Measurements from ENCODE around the gene SLC4A8. TPM values are rescaled to one million over a fixed set of nuclear protein-coding genes. Genes with fewer than 3 reads are reported as not detected.

Gene SLC4A8
- total RNA-seq, 1 experiment from 2014 or later: 62.7 TPM

DNA sequence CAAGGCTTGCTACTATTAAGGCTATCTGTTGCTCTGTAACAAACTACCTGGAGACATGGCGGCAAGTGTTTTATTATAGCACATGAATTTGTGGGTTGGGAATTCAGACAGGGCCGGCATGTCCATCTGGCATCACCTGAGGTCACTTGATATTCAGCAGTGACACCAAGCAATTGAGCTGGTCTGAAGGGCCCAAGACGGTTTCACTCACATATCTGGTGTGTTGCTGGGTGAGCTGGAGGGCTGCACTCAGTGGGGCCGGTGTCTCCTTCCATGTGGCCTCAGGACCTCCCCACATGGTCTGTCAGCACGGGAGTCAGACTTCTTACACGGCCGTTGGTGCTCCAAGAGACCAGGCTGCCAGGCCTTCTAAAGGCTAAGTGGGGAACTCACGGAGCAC is 114.0 kb downstream of the SLC4A8 start:
- no peak overlapping the region for H3K4me3 ChIP-seq (ENCODE audit: low read depth, low read length)
- no peak for DNase-seq
- H3K27ac Mint-ChIP-seq (ENCODE audit: unreplicated experiment): no peak overlapping the region
- no peaks in the 10 kb centered on the region for H3K36me3 ChIP-seq (ENCODE audit: control insufficient read depth, insufficient read depth, low read length)
- no peaks in the 10 kb centered on the region for H3K27me3 ChIP-seq (replicated peaks; ENCODE audit: control insufficient read depth, insufficient read depth, low read length)
- H3K36me3 Mint-ChIP-seq (ENCODE audit: insufficient read depth, unreplicated experiment): no peaks in the 10 kb centered on the region
- H3K9me3 Mint-ChIP-seq (ENCODE audit: unreplicated experiment): no peaks in the 10 kb centered on the region
- POLR2A ChIA-PET: interaction anchor here (0.6 kb wide), 1 partner anchor 147 kb away, joined by 4 read pairs; no protein-coding TSS in a partner anchor
- BruUV-seq (replicated peaks): no TSS peak
- no peaks in the 10 kb centered on the region for H3K27me3 Mint-ChIP-seq (ENCODE audit: insufficient read depth, unreplicated experiment)
- CTCF ChIA-PET: interaction anchor here (1.2 kb wide), 1 partner anchor 109 kb away, joined by 3 read pairs; no protein-coding TSS in a partner anchor
- H3K4me1 Mint-ChIP-seq (ENCODE audit: low read depth, unreplicated experiment): peaks cover 7% of the 10 kb centered on the region
- H3K4me1 ChIP-seq: no peaks in the 10 kb centered on the region
- H3K4me3 Mint-ChIP-seq (ENCODE audit: unreplicated experiment): no peak overlapping the region
- intact Hi-C loops (cut with micrococcal nuclease; ENCODE audit: unreplicated experiment): no loop called here
- TF ChIP-seq, protein P1, sequence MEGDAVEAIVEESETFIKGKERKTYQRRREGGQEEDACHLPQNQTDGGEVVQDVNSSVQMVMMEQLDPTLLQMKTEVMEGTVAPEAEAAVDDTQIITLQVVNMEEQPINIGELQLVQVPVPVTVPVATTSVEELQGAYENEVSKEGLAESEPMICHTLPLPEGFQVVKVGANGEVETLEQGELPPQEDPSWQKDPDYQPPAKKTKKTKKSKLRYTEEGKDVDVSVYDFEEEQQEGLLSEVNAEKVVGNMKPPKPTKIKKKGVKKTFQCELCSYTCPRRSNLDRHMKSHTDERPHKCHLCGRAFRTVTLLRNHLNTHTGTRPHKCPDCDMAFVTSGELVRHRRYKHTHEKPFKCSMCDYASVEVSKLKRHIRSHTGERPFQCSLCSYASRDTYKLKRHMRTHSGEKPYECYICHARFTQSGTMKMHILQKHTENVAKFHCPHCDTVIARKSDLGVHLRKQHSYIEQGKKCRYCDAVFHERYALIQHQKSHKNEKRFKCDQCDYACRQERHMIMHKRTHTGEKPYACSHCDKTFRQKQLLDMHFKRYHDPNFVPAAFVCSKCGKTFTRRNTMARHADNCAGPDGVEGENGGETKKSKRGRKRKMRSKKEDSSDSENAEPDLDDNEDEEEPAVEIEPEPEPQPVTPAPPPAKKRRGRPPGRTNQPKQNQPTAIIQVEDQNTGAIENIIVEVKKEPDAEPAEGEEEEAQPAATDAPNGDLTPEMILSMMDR (IDR thresholded peaks at IDR 0.05; ENCODE audit: insufficient read depth in 1 of 2, low read depth in 1 of 2, low read length in 1 of 2, severe bottlenecking in 1 of 2, unreplicated experiment in 1 of 2): no peak
- no peaks in the 10 kb centered on the region for H3K9me3 ChIP-seq

DNA sequence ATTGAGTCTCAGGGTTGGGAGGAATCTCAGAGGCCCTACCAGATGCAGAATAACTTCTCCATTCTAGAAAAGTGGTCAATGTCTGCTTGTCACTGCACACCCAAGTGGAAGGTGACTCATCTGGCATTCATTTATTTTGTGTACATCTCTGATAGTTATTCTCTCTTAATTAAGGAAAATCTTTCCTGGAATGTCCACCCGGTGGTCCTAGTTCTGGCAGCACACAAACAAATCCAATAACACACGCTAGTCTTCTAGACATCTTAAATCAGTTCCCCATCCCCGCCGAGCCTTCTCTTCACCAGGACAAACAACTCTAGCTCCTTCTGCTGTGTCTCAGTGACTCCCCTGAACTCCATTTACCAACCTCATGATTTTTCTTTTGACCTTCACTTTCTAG is 116.4 kb downstream of the SLC4A8 start:
- Histone ChIP-seq H3K4me3 (ENCODE audit: low read depth, low read length) (no peak overlapping the region), H3K36me3 (ENCODE audit: control insufficient read depth, insufficient read depth, low read length) (no peaks in the 10 kb centered on the region), H3K27me3 (replicated peaks; ENCODE audit: control insufficient read depth, insufficient read depth, low read length) (no peaks in the 10 kb centered on the region), H3K9me3 (no peaks in the 10 kb centered on the region), H3K4me1 (no peaks in the 10 kb centered on the region)
- Mint-ChIP-seq H3K36me3 (ENCODE audit: insufficient read depth, unreplicated experiment) (no peaks in the 10 kb centered on the region), H3K9me3 (ENCODE audit: unreplicated experiment) (no peaks in the 10 kb centered on the region), H3K4me1 (ENCODE audit: low read depth, unreplicated experiment) (no peaks in the 10 kb centered on the region), H3K4me3 (ENCODE audit: unreplicated experiment) (no peak overlapping the region), H3K27me3 (ENCODE audit: insufficient read depth, unreplicated experiment) (no peaks in the 10 kb centered on the region), H3K27ac (ENCODE audit: unreplicated experiment) (no peak overlapping the region)
- TF ChIP-seq, protein P1 (IDR thresholded peaks at IDR 0.05; ENCODE audit: insufficient read depth in 1 of 2, low read depth in 1 of 2, low read length in 1 of 2, severe bottlenecking in 1 of 2, unreplicated experiment in 1 of 2): no peak
- BruUV-seq (replicated peaks): no TSS peak
- no peak for DNase-seq
- intact Hi-C loops (cut with micrococcal nuclease; ENCODE audit: unreplicated experiment): no loop called here
- ChIA-PET POLR2A (no interaction called here), CTCF (no interaction called here)

DNA sequence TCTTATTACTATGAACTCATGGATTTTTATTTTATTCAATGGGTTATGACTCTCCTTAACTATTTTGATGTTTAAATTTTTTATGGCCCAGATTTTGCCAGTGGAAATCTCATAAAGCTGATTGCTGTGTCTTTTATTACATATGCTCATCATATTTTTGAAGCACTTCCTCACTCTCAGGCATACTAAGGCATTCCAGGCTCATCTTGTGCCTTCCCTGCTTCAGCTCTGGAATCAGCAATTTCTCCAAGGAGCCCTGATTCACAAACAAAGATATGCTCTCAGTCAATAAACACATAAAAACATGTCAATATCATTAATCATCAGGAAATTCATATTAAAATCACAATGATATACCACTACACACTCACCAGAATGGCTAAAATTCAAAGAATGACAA is 121.5 kb downstream of the SLC4A8 start:
- Histone ChIP-seq H3K36me3 (ENCODE audit: control insufficient read depth, insufficient read depth, low read length) (no peaks in the 10 kb centered on the region), H3K27me3 (replicated peaks; ENCODE audit: control insufficient read depth, insufficient read depth, low read length) (no peaks in the 10 kb centered on the region), H3K4me3 (ENCODE audit: low read depth, low read length) (no peak overlapping the region), H3K4me1 (no peaks in the 10 kb centered on the region), H3K9me3 (no peaks in the 10 kb centered on the region)
- Mint-ChIP-seq H3K27me3 (ENCODE audit: insufficient read depth, unreplicated experiment) (no peaks in the 10 kb centered on the region), H3K36me3 (ENCODE audit: insufficient read depth, unreplicated experiment) (no peaks in the 10 kb centered on the region), H3K4me3 (ENCODE audit: unreplicated experiment) (no peak overlapping the region), H3K9me3 (ENCODE audit: unreplicated experiment) (no peaks in the 10 kb centered on the region), H3K27ac (ENCODE audit: unreplicated experiment) (no peak overlapping the region), H3K4me1 (ENCODE audit: low read depth, unreplicated experiment) (no peaks in the 10 kb centered on the region)
- ChIA-PET CTCF (interaction anchor here (1.1 kb wide), 1 partner anchor 14 kb away, joined by 3 read pairs; no protein-coding TSS in a partner anchor), POLR2A (no interaction called here)
- DNase-seq: no peak
- BruUV-seq (replicated peaks): no TSS peak
- TF ChIP-seq, protein P1 (IDR thresholded peaks at IDR 0.05; ENCODE audit: insufficient read depth in 1 of 2, low read depth in 1 of 2, low read length in 1 of 2, severe bottlenecking in 1 of 2, unreplicated experiment in 1 of 2): no peak
- intact Hi-C loops (cut with micrococcal nuclease; ENCODE audit: unreplicated experiment): no loop called here
